HG03060 (cell line): ENCODE measurements around the gene PDGFRB.

Experiments
- ATAC-seq: cut with Tn5 transposase; IDR thresholded peaks from one replicate; pipeline ENCODE4 v1.9.1; 2021; ENCODE audit warnings: low read depth, moderate number of reproducible peaks; ENCODE audit not compliant: unreplicated experiment

Gene PDGFRB

DNA sequence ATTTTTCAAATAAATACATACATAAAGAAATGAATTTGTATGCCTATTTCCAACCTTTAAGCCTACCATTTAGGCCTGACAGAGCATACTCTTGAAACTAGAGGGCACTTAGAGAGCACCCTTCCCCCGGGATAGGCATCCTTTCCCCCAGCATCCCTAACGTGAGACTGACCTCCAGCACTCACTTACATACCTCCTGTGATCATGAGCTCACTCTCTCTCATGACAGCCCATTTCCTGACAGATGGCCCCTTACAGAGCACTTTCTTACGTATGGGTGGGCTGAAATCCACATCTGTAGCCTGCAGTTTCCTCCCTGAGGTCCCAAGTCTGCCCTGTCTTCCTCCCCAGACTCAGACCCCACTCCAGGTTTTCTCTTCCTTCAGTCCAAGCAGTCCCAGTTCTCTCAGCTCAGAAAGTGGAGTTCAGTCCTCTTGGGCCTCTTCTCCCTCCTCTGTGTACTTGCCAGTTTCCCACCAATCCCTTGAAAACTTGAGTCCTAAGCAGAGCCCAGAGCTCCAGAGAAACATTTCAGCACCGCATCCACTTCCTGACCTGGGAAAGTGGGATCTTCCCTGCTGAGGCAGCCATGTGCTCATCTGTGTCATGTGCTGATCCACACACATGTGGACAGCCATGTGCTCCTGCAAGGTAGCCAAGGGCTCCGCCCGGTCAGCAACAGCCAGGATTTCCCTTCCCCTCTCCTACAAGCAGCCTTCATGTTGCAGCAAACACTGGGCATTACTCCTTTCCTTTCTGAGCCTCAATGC lies 8.8 kb upstream of the PDGFRB start:
- ATAC-seq, result no peak

DNA sequence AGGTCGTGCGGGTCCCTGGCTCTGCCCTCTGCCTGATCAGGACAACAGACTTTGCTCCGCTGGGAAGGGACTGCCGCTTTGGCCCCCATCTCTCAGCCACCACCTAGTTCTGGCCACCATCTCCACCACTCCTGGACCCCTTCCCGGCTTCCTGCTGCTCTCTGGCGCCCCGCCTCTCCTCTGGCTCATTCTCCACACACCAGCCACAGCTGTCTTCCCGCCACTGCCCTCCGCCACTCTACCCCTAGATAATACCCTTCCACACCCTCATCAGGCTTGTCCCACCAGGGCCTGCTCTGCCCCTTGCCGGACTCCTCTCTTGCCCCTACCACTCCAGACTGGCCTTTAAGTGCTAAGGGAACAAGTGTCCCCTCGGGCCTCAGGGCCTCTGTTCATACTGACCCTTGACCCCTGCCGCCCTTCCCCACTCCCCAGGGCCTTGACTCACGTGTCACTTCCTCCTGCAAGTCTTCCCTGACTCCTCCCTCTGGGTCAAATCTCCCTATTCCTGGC lies 8.0 kb upstream of the PDGFRB start:
- no peak for ATAC-seq

DNA sequence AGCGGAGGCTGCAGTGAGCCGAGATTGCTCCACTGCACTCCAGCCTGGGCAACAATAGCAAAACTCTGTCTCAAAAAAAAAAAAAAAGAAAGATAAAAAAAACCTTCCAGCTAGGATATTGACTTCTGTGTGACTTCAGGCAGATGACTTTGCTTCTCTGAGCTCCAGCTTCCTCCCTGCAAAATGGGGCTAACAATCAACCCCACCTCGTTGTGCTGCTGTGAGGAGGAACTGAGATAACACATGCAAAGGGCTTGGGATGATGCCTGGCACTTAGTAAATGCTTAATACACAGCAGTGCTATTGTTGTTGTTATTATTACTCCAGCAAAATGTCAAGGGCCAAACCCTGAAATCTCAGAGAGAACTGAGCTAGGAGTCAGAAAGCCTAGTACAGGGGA lies 7.4 kb upstream of the PDGFRB start:
- ATAC-seq, result no peak

DNA sequence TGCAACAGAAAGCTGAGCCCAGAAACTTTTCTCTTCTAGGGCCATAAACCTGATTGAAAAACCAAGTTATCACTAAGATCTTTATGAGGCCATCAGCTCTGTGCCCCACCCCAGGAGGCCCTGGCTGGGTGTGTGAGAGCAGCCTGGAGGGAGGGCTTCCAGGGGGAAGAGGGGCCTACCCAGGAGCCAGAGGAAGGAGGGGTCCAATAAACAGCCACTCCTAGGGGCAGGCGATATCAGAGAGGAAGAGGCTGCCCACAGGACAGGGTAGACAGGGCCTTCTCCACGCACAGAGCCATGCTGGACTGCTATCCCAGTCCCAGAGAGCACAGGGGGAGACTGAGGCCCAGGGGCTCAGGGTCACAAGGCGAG lies 6.5 kb upstream of the PDGFRB start:
- no peak for ATAC-seq

DNA sequence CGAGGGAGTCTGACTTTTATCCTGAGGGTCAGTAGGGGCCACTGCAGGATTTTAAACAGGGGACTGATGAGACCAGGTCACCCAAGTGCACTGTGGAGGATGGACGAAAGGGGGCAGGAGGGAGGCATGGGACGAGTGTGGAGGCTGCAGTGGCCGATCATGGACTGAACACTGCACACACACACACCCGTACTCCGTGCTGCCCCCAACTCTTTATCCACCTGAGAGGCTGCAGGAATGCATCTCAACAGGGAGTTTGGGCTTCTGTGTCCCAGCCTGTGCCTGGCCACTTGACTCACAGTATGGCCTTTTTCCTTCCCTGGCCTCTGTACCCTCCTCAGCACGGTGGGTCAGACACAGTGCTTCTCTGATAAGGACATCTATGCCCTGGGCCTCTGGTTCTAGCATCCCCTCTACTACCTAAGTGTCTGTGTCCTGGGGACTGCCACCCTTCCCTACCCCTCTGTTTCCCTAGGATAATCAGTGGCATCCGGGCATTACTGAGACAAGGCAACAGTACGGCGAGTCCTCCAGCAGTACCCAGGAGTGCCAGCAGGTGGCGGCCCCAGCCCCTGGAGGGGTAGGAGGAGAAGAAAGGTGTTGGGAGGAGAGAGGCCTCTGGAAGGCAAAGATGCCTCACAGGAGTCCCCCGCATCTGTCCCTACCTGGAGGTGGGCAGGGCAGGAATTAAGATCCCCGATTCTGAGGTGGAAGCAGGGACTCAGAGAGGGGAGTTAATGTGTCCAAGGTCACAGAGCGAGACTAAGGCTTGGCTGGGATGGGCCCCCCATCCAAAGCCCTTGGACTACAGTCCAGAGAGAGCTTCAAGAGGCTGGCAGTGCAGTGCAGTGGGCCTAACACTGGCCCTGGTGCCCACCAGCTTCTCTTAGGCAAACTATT lies 5.8 kb upstream of the PDGFRB start:
- ATAC-seq, result no peak

DNA sequence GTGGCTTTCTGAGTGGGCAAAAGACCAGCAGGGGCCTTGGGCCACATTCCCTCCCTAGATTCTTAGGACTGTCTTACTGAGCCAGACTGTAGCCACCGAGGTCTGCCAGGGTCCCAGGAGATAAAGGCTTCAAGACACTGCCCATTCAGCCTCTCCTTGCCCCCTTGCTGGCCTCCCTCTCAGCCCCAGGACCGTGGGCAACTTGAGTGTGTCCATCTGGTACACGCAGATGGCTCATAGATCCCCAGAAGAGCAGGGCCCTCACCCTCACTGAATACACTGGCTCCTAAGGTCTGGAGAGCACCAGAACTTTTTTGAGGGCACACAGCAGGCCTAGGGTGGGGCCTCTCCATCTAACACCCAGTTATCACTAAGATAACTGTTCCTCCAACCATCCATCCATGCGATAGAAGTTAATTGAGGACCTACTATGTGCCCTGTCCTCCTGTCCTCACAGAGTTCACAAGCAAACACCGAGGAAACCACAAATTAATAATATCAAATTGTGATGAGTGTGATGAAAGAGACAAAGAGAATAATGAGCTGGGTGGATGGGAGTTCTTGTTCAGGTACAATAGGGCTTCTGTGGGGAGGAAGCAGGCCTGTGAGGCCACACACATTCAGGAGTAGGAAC lies 4.9 kb upstream of the PDGFRB start:
- ATAC-seq, result no peak

DNA sequence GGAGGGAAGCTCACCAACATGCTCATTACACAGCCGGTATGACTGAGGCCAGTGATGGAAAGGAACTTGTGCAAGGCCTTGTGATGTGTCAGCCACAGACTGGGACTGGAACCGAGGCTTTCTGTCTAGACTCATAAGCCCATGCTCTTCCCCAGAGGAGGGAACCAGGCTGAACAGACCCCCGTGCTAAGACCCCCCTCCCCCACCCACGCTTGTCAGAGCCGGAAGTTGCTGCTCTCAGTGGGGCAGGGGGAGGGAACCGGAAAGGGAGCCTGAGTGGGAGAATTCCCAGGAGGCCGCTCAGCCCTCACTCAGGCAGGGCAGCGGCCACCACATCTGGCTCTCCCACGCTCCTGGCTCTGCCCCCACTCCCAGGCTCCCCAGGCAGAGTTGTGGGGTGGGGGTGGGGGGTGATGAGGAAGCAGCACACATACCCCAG lies 4.1 kb upstream of the PDGFRB start:
- ATAC-seq, result no peak

DNA sequence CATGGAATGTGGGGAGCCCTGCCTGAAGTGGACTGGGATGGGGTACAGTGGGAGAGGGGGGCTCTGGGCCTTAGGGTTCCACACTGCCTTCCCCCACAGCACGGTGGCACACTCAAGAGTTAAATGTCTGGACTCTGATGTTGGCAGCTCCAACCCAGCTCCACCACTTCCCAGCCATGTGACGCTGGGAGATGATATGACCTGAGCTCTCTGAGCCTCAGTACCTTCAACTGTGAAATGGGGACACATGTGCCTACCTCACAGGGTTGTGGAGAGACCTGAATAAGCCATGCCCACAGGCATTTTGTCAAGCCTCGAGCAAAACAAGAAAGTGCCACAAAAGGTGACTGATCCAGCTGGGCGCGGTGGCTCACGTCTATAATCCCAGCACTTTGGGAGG lies 3.4 kb upstream of the PDGFRB start:
- no peak for ATAC-seq

DNA sequence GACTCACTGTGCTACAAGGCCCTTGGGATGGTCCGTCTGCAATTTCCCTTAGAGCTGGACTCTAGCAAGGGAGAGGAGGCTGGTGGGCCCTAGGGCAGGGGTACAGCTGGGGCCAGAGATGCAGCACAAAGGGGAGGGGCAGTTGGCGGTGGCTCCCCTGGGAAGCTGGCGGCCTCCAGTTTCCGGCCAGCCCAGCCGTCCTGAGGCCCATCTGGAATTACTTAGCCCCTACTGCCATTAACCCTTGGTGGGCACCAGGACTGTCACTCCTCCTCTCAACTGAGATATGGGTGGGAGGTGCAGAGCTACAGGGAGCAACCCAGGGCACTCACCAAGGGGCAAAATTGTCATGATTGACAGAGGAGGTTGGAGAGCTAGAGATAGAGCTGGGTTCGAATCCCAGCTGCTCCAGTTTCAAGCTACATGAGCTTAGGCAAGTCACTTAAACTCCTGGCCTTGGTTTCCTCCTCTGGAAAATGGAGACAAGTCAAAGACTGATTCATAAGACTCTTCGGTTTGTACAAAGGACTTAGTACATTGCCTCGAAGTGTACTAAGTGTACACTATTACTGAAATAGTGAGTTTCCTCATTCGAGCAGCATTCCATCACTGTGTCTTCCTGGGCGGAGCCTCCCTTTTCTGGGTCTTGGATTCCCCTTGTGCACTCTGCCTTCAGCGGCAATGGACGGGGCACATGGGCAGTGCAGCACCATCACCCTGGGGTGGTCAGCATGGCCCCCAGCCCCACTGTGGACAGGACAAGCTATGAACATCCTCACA lies 2.7 kb upstream of the PDGFRB start:
- no peak for ATAC-seq

DNA sequence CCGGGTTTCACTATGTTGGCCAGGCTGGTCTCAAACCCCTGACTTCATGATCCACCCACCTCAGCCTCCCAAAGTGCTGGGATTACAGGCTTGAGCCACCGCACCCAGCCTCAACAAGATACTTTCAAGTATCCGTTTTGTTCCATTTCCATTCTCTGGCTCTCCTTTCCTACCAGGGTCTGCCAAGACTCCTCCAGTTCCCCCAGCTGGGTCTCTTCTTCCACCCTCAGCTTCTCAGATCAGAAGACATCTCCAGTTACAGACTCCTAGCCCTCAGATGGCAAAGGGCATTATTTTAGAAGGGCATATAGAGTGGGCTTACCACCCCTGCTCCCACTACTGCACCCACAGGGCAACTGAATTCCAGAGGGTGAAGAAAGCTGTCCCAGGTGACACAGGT lies 1.5 kb upstream of the PDGFRB start:
- no peak for ATAC-seq

DNA sequence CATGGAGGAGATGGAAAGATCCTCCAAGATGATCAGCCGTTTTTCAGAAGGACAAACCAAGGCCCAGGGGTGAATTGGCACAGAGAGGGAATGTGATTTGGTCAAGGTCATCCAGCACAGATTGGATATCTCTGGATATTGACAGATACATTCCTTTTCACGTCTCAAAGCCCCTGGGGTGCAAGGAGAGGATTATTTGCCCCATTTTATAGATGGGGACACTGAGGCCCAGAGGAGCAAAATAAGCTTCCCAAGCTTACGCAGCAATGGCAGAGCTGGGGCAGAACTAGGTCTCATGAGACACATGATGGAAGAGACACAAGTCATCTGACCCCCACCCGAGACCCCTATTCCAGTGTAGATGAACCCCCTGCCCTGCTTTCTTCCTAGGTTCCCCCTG lies 895 bp upstream of the PDGFRB start:
- ATAC-seq, result no peak

DNA sequence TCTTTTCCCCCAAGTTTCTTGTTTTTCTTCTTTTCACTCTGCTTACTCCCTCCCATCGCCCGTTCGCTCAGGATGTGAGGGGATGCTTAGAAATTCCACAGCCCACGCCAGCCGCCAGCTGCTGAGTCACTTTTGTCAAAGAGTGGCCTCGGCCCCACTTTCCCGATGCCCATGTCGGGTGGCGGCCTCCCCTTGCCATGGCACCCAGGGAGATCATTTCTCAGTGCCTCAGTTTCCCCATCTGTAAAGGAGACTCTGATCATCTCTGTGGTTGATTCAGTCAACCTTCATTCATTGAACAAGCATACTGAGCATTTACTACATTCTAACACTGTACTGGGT lies 353 bp upstream of the PDGFRB start:
- no peak for ATAC-seq

DNA sequence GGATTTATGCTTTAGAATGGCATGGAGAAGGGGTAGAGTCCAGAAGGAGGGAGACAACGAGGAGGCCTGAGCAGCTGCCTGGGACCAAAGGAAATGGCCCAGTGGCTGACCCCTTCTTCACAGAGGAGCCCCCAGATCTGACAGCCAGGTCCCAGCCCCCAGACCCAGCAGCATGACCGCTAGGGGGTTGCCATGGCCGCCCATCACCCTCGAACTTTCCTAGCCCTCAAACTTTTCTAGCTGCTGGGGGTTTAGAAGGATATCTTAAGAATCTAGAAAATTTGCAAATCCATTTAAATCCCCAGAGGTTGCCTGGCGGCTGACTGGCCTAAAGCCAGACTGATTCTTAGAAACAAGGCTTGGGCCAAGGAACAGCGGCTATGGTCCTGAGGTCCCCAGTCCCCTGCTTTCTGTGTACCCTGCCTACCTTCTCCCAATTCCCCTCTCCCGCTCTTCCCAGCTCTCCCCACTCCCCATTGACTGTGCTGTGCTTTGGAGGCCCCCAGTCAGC lies 972 bp downstream of the PDGFRB start:
- no peak for ATAC-seq

DNA sequence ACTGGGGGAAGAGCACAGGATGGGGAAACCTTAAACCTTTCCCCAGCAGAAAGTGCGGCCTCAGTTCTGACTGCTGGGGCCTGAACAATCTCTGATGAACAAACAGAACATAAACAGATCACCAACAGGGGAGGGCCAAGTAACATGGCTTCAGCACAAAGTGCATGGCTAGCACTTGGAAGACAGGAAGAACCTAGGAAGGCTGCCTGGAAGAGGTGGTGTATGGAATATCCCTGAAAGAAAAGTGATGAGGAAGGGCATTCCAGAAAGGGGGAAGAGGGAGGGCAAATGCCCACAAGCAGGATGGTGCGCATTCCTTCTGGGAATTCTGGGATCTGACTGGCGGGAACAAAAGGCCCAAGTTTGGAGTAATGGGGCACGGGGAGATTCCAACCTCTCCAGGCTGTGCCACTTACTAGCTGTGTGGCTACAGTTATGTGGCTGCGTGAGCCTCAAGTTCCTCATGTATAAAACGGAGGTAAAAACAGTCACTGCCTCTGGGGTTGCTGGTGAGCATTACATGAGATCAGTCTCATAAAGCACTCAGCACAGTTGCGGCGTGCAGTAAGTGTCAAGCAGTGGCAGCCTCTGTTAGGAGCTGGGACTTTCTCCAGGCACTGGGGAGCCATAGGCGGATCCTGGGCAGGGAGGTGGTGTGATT lies 1.6 kb downstream of the PDGFRB start:
- ATAC-seq, result no peak

DNA sequence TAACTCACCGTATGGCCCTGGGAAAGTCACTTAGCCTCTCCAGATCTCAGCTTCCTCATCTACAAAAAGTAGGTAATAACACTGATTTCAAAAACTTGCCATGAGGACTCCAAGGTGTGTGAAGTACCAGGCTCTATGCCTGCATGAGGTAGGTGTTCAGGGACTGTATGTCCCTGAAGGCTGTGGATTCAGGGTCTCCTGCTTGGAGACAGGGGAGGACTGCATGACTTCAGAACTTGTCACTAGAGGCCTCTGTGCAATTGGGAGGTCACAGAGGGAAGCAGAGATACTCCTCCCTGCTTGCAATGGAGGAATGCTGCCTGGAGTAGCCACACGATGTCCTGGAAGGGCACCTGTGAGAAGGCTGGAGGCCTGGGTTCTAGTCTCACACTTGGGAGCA lies 2.2 kb downstream of the PDGFRB start:
- no peak for ATAC-seq

DNA sequence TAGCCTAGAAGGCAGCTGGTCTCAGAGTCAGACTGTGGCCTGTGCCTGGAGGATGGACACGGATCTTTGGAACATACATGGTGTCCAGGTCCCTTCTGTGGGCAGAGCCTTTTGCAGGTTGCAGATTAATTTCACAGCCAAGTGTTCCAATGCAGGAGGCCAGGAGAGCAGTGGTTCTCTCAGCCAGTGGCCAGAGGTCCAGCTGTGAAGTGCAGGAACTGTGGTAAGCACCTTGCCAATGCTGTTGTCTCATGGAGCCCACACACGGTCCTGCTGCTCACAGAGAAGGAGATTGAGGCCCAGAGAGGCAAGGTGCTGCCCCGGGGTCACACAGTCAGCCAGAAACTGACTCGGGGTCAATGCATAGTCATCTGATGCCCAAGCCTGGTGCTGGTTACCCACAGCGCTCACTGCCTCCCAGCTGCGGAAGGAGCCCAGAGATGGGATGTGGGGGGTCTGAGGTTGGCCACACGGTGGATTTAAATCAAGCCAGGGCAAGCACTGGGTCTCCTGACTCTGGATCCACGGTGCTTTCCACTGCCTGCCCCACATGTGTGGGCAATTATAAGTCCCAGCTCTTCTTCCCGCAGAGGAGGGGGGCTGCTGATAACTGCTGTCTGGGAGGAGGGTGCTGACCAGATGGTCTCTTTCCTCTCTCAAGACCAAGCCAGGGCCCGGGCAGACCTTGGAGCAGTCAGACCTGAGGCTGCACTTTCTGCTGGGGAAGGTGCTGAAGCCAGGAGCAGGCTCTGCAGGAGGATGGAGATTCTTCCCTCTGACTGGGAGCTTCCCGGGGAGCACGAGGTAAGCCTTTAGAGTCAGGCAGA lies 2.8 kb downstream of the PDGFRB start:
- ATAC-seq, result no peak

DNA sequence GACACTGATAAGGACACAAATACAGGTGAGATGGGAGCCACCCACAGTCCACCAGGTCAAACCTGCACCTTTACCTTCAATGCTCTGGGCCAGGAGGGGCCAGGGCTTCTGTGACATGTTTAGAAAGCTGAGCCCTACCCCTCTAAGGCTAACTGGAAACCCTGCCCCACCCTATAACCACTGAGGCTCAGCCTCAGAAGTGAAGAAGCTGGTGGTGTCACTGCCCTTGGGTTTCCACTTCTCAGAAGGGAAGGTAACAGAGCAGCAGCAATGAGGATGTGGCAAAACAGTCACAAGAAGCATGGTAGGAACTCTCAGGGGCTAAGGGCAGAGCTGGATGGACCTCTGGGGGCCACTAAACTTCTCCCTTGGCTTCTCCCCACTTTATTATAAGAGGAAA lies 6.0 kb downstream of the PDGFRB start:
- ATAC-seq, result no peak

DNA sequence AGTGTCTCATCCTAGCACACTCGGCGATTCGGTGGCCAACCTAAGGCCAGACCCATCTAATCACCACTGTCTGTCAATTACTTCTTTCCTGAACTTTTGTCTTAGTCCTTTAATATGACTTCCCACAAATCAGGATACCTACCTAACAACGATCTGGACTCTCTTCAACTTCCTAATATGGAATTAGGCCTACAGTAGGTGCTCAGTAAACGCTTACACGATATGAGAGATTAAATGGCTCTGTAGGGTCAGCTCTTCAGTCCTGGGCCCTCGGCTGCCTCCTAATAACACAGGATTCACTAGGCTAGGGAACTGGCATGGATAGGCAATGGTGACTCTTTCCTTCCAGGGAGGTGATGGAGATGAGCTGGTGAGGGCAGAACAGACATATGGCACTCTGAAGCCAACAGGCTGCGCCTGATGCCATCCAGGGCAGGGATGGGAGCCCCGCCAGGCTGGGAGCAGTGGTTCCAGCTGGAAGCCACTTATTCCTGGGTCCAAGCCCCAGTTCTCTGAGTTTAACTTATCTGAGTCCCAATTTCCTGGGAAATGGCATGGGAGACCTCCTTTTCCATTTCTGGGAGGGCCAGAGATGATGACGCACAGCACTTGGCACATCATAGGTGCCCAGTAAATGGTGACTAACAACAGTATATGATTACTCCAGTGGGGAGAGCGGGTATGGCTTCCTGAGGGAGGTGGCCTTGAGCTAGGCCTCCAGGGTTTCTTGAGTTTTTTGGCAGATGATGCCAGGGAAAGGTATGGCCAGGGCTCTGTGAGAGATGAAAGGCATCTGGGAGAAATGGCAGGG lies 7.3 kb downstream of the PDGFRB start:
- no peak for ATAC-seq
